HG03432 (cell line): ENCODE results near the gene MICAL2.

Experiments used
- ATAC-seq: cut with Tn5 transposase; IDR thresholded peaks from one replicate; pipeline ENCODE4 v1.9.1; 2021; ENCODE audit warnings: mild to moderate bottlenecking, moderate library complexity; ENCODE audit not compliant: unreplicated experiment

Gene MICAL2

DNA sequence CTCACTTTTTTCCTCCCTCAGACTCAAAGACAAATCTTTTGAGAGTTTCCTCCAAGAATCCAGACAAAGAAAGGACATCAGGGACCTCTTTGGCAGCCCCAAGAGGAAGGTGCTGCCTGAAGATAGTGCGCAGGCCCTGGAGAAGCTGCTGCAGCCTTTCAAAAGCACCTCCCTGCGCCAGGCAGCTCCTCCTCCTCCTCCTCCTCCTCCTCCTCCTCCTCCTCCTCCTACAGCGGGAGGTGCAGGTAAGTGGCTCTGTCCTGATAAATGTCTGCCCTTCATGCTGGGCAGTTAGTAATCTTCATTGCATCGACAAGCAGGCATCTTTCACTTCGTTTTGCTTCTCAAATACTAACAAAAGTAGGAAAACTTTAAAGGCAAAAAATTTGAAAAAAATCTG is 184.2 kb downstream of the MICAL2 start:
- no peak for ATAC-seq

DNA sequence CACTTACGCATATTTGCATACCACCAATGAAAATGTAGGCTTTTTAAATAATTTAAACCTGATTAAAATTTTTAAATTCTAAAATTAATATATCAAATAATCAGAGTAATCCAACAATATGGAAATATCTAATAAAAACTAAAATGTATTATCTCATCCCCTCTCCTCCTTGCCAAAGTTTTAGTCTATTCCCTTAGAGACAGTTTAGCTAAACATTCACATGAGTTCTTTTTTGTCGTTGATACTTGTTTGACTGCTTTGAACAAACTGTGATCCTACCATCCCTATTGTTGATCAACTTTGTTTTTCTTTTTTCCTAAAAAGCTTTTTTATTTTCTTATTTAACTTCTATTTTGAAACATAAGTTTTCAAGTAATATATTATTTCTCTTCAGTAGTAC is 185.6 kb downstream of the MICAL2 start:
- no peak for ATAC-seq

DNA sequence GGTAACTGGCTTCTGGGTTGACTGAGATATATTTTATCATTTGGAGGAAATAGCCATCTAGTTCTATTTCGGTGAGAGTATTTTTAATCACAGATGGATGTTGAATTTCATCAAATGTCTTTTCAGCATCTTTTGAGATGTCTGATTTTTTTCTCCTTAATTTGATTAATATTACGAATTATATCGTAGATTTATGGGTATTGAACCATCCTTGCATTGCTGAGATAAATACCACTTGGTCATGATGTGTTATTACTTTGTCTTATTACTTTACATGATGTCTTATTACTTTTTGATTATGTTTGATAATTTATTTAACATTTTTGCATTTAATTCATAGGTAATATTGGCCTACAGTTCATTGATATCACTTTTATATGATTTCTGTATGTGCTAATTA is 188.2 kb downstream of the MICAL2 start:
- ATAC-seq = no peak

DNA sequence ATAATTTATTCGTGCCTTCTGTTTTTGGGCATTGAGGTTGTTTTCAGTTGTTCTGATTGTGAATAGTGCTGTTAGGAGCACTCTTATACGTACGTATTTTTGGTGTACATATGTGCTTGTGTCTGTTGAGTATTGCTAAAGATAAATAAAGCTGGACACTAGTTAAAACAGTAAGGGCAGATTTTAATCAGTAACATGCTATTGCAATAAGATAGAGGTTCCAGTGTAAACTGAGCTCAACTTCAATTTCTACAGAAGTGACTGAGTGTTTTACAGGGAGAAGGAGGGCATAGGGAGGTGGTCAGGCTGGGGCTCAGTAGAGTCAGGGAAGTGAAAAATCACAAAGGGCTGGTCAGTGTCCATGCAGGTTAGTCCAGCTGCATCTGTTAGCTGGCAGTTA is 191.0 kb downstream of the MICAL2 start:
- ATAC-seq = no peak

DNA sequence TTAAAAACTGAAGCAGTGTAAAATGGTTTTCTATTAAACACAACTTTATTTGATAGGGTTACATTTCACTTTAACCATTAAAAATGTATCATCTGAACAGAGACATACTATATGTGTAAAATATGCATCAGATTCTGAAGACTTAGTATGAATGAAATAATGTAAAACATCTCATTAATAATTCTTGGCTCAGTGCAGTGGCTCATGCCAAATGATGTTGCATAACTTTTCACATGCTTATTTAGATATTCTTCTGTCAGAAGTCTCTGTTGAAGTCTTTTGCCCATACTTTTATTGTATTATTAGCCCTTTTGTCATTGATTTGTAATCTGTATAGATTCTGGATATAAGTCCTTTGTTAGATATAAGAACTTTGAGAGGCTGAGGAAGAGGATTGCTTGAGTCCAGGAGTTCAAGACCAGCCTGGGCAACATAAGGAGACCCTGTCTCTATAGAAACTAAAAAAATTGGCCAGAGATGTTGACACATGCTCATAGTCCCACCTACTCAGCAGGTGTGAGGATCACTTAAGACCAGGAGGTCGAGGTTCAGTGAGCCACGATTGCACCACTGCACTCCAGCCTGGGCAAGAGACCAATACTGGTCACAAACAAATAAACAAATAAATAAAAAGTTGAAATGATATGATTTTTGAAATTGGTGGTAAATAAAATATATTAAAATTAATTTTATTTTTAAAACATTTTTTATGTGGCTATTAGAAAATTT is 193.2 kb downstream of the MICAL2 start:
- no peak for ATAC-seq

DNA sequence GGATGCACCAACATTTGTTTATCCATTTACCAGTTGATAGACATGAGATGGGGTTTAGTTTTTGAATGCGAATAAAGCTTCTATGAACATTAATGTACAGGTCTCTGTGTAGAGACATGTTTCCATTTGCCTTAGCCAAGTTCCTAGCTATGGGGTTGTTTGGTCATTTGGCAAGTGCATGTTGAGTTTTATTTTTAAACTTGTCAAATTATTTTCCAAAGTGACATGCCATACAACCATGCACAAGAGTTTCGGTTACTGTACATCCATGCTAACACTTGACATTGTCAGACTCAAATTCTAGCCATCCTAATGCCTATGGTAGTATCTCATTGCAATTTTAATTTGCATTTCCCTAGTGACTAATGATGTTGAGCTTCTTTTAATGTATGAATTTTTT is 196.4 kb downstream of the MICAL2 start:
- no peak for ATAC-seq

DNA sequence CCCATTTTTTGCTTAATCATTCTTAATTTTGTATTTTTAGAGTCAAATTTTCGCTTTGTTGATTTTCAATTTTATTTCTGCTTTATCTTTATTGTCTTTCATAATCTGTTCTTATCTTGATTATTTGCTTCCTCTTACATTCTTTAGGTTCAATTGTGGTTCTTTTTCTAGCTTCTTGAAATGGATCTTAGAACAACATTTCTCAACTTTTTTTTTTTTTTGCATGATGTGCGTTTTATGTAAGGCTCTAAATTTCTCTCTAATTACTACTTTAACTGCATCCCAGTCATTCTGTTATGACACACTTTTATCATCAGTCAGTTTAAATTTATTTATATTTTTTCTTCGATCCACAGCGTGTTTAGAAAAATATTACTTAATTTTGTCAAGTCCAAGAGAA is 201.7 kb downstream of the MICAL2 start:
- no peak for ATAC-seq
